ENCODE data around the gene PKN3. TPM values are rescaled to one million over a fixed set of nuclear protein-coding genes. Genes with fewer than 3 reads are reported as not detected.

PKN3 gene
- total RNA-seq, 1 donor from 2014 or later: 28.0 TPM

- intact Hi-C loops (cut with micrococcal nuclease): no loop called here
- H3K9me3 Mint-ChIP-seq: no peaks in the 10 kb centered on the region
- no peak overlapping the region for H3K4me3 Mint-ChIP-seq (ENCODE audit: low read depth)
- H3K4me1 Mint-ChIP-seq (ENCODE audit: low read depth): no peaks in the 10 kb centered on the region
- peaks cover 6% of the 10 kb centered on the region for H3K36me3 Mint-ChIP-seq (ENCODE audit: low read depth)
- H3K27ac Mint-ChIP-seq: no peak overlapping the region
- no peaks in the 10 kb centered on the region for H3K27me3 Mint-ChIP-seq (ENCODE audit: low read depth)
- no peak for DNase-seq (ENCODE audit: low spot score)
These were observed 11.8 kb downstream of the PKN3 start for GRCh38 chr9:128713941-128714573.

GRCh38 chr9:128714586-128715435 is 12.5 kb downstream of the PKN3 start:
- no peaks in the 10 kb centered on the region for H3K9me3 Mint-ChIP-seq
- H3K4me3 Mint-ChIP-seq (ENCODE audit: low read depth): no peak overlapping the region
- no peaks in the 10 kb centered on the region for H3K4me1 Mint-ChIP-seq (ENCODE audit: low read depth)
- H3K36me3 Mint-ChIP-seq (ENCODE audit: low read depth): peaks cover 10% of the 10 kb centered on the region
- DNase-seq (ENCODE audit: low spot score): no peak
- H3K27me3 Mint-ChIP-seq (ENCODE audit: low read depth): no peaks in the 10 kb centered on the region
- intact Hi-C loops (cut with micrococcal nuclease): no loop called here
- H3K27ac Mint-ChIP-seq: no peak overlapping the region

GRCh38 chr9:128715436-128715750 is 13.1 kb downstream of the PKN3 start:
- intact Hi-C loops (cut with micrococcal nuclease): no loop called here
- peaks cover 11% of the 10 kb centered on the region for H3K36me3 Mint-ChIP-seq (ENCODE audit: low read depth)
- no peaks in the 10 kb centered on the region for H3K27me3 Mint-ChIP-seq (ENCODE audit: low read depth)
- no peaks in the 10 kb centered on the region for H3K9me3 Mint-ChIP-seq
- no peaks in the 10 kb centered on the region for H3K4me1 Mint-ChIP-seq (ENCODE audit: low read depth)
- H3K27ac Mint-ChIP-seq: no peak overlapping the region
- no peak for DNase-seq (ENCODE audit: low spot score)
- H3K4me3 Mint-ChIP-seq (ENCODE audit: low read depth): no peak overlapping the region

GRCh38 chr9:128716581-128717254 is 14.4 kb downstream of the PKN3 start:
- no peak overlapping the region for H3K27ac Mint-ChIP-seq
- no peaks in the 10 kb centered on the region for H3K9me3 Mint-ChIP-seq
- no peak for DNase-seq (ENCODE audit: low spot score)
- intact Hi-C loops (cut with micrococcal nuclease): no loop called here
- no peaks in the 10 kb centered on the region for H3K4me1 Mint-ChIP-seq (ENCODE audit: low read depth)
- H3K27me3 Mint-ChIP-seq (ENCODE audit: low read depth): no peaks in the 10 kb centered on the region
- H3K36me3 Mint-ChIP-seq (ENCODE audit: low read depth): peaks cover 20% of the 10 kb centered on the region
- no peak overlapping the region for H3K4me3 Mint-ChIP-seq (ENCODE audit: low read depth)

GRCh38 chr9:128718047-128718446 is 15.7 kb downstream of the PKN3 start:
- no peaks in the 10 kb centered on the region for H3K9me3 Mint-ChIP-seq
- no peak for DNase-seq (ENCODE audit: low spot score)
- peaks cover 26% of the 10 kb centered on the region for H3K36me3 Mint-ChIP-seq (ENCODE audit: low read depth)
- no peak overlapping the region for H3K4me3 Mint-ChIP-seq (ENCODE audit: low read depth)
- no peaks in the 10 kb centered on the region for H3K27me3 Mint-ChIP-seq (ENCODE audit: low read depth)
- H3K27ac Mint-ChIP-seq: no peak overlapping the region
- peaks cover 10% of the 10 kb centered on the region for H3K4me1 Mint-ChIP-seq (ENCODE audit: low read depth)
- intact Hi-C loops (cut with micrococcal nuclease): no loop called here

- peaks cover 14% of the 10 kb centered on the region for H3K4me1 Mint-ChIP-seq (ENCODE audit: low read depth)
- no peak overlapping the region for H3K27ac Mint-ChIP-seq
- H3K9me3 Mint-ChIP-seq: no peaks in the 10 kb centered on the region
- no peak for DNase-seq (ENCODE audit: low spot score)
- no peak overlapping the region for H3K4me3 Mint-ChIP-seq (ENCODE audit: low read depth)
- no peaks in the 10 kb centered on the region for H3K27me3 Mint-ChIP-seq (ENCODE audit: low read depth)
- intact Hi-C loops (cut with micrococcal nuclease): no loop called here
- peaks cover 26% of the 10 kb centered on the region for H3K36me3 Mint-ChIP-seq (ENCODE audit: low read depth)
These were observed 16.2 kb downstream of the PKN3 start for GRCh38 chr9:128718475-128718874.

GRCh38 chr9:128719919-128720605 is 17.8 kb downstream of the PKN3 start:
- Mint-ChIP-seq H3K4me1 (ENCODE audit: low read depth) (peaks cover 22% of the 10 kb centered on the region), H3K27me3 (ENCODE audit: low read depth) (no peaks in the 10 kb centered on the region), H3K4me3 (ENCODE audit: low read depth) (no peak overlapping the region), H3K9me3 (no peaks in the 10 kb centered on the region), H3K36me3 (ENCODE audit: low read depth) (peaks cover 26% of the 10 kb centered on the region), H3K27ac (no peak overlapping the region)
- no peak for DNase-seq (ENCODE audit: low spot score)
- intact Hi-C loops (cut with micrococcal nuclease): loop anchor here (10.0 kb wide), 1 partner anchor 165 kb away; the partner anchor contains the start of gene SPTAN1

- Mint-ChIP-seq H3K4me1 (ENCODE audit: low read depth) (peaks cover 29% of the 10 kb centered on the region), H3K4me3 (ENCODE audit: low read depth) (peak overlapping the region; percentile 51), H3K36me3 (ENCODE audit: low read depth) (peaks cover 26% of the 10 kb centered on the region), H3K27ac (peak overlapping the region; percentile 46), H3K9me3 (no peaks in the 10 kb centered on the region), H3K27me3 (ENCODE audit: low read depth) (no peaks in the 10 kb centered on the region)
- DNase-seq (ENCODE audit: low spot score): no peak
- intact Hi-C loops (cut with micrococcal nuclease): loop anchor here (10.0 kb wide), 1 partner anchor 166 kb away; the partner anchor contains the start of gene SPTAN1
These were observed 18.7 kb downstream of the PKN3 start for GRCh38 chr9:128720841-128721486.

GRCh38 chr9:128721487-128722010 is 19.2 kb downstream of the PKN3 start:
- Mint-ChIP-seq H3K4me3 (ENCODE audit: low read depth) (peak overlapping the region; percentile 13), H3K27me3 (ENCODE audit: low read depth) (no peaks in the 10 kb centered on the region), H3K36me3 (ENCODE audit: low read depth) (peaks cover 26% of the 10 kb centered on the region), H3K4me1 (ENCODE audit: low read depth) (peaks cover 32% of the 10 kb centered on the region), H3K9me3 (no peaks in the 10 kb centered on the region), H3K27ac (no peak overlapping the region)
- no peak for DNase-seq (ENCODE audit: low spot score)
- intact Hi-C loops (cut with micrococcal nuclease): loop anchor here (10.0 kb wide), 1 partner anchor 167 kb away; the partner anchor contains the start of gene SPTAN1

GRCh38 chr9:128722380-128723351 is 20.4 kb downstream of the PKN3 start:
- H3K4me3 Mint-ChIP-seq (ENCODE audit: low read depth): peak overlapping the region; percentile 98
- H3K27me3 Mint-ChIP-seq (ENCODE audit: low read depth): no peaks in the 10 kb centered on the region
- peaks cover 35% of the 10 kb centered on the region for H3K4me1 Mint-ChIP-seq (ENCODE audit: low read depth)
- H3K27ac Mint-ChIP-seq: peak overlapping the region; percentile 90
- intact Hi-C loops (cut with micrococcal nuclease): loop anchor here (10.0 kb wide), 1 partner anchor 168 kb away; the partner anchor contains the start of gene SPTAN1
- H3K9me3 Mint-ChIP-seq: no peaks in the 10 kb centered on the region
- no peak for DNase-seq (ENCODE audit: low spot score)
- peaks cover 24% of the 10 kb centered on the region for H3K36me3 Mint-ChIP-seq (ENCODE audit: low read depth)

GRCh38 chr9:128723352-128723865 is 21.1 kb downstream of the PKN3 start:
- Mint-ChIP-seq H3K4me1 (ENCODE audit: low read depth) (peaks cover 35% of the 10 kb centered on the region), H3K4me3 (ENCODE audit: low read depth) (peak overlapping the region; percentile 98), H3K27me3 (ENCODE audit: low read depth) (no peaks in the 10 kb centered on the region), H3K36me3 (ENCODE audit: low read depth) (peaks cover 24% of the 10 kb centered on the region), H3K27ac (peak overlapping the region; percentile 90), H3K9me3 (no peaks in the 10 kb centered on the region)
- intact Hi-C loops (cut with micrococcal nuclease): loop anchor here (10.0 kb wide), 1 partner anchor 169 kb away; the partner anchor contains the start of gene SPTAN1
- no peak for DNase-seq (ENCODE audit: low spot score)

Measured in activated T-helper 2 cell treated with anti-CD3 and anti-CD28 coated beads, Interferon-gamma antibody, Interleukin-2, Interleukin-4, amounts not matched to agents 10 μg/mL and 5 μg/mL and 100 μg/mL, durations not matched to agents 14 hours and 24 hours and 36 hours (primary cell).